ENCODE data around the gene RHBDD2. TPM values are rescaled to one million over a fixed set of nuclear protein-coding genes. Genes with fewer than 3 reads are reported as not detected.
"Not testable (repeated sequence)": the region's sequence is repeated elsewhere in the genome, so short reads cannot be mapped to it uniquely, and the experiment has no call there.

The RHBDD2 gene
- total RNA-seq, 6 experiments from 2014 or later = 24.4 to 56.1 (median 31.7) TPM

- Histone ChIP-seq H3K4me1 (peaks cover 0 to 13% (median 3%) of the 10 kb centered on the region in 4 donors), H3K36me3 (peaks cover 0 to 43% (median 16%) of the 10 kb centered on the region in 4 donors), H3K27ac (peak overlapping the region in 1 of 3 donors; percentile 93), H3K9me3 (no peaks in the 10 kb centered on the region), H3K27me3 (no peaks in the 10 kb centered on the region), H3K4me3 (no peak overlapping the region)
- 82% methylated on average over 4 of the region's 4 CpGs for WGBS (ENCODE audit: insufficient coverage, low coverage, low lambda C conversion rate, missing lambda C conversion rate)
- TF ChIP-seq CTCF (IDR thresholded peaks at IDR 0.05) = no peak
- TF ChIP-seq POLR2A (IDR thresholded peaks at IDR 0.05) = no peak
- no peak for ATAC-seq
- DNase-seq = no peak
- intact Hi-C loops (cut with DNase I) = no loop called here
These were observed 1.4 kb downstream of the RHBDD2 start for GRCh38 chr7:75880242-75880641.

GRCh38 chr7:75881436-75882095 lies 2.7 kb downstream of the RHBDD2 start:
- no peak for ATAC-seq
- WGBS (ENCODE audit: insufficient coverage, low coverage, low lambda C conversion rate, missing lambda C conversion rate) = 73% methylated on average over 20 of the region's 23 CpGs
- H3K9me3 ChIP-seq = no peaks in the 10 kb centered on the region
- H3K4me1 ChIP-seq = peaks cover 0 to 13% (median 3%) of the 10 kb centered on the region in 4 donors
- intact Hi-C loops (cut with DNase I) = no loop called here
- H3K27ac ChIP-seq = no peak overlapping the region
- H3K4me3 ChIP-seq = no peak overlapping the region
- peaks cover 0 to 54% (median 16%) of the 10 kb centered on the region in 4 donors for H3K36me3 ChIP-seq
- H3K27me3 ChIP-seq = no peaks in the 10 kb centered on the region
- DNase-seq = no peak
- no peak for TF ChIP-seq POLR2A (IDR thresholded peaks at IDR 0.05)
- no peak for TF ChIP-seq CTCF (IDR thresholded peaks at IDR 0.05)

- DNase-seq; intact Hi-C loops (cut with DNase I); H3K27me3 ChIP-seq; H3K9me3 ChIP-seq; H3K27ac ChIP-seq; ATAC-seq; H3K4me3 ChIP-seq: not testable (repeated sequence)
- WGBS (ENCODE audit: insufficient coverage, low coverage, low lambda C conversion rate, missing lambda C conversion rate) = 81% methylated on average over 6 of the region's 13 CpGs
- peaks cover 0 to 15% (median 3%) of the 10 kb centered on the region in 4 donors for H3K4me1 ChIP-seq
- peaks cover 0 to 61% (median 16%) of the 10 kb centered on the region in 4 donors for H3K36me3 ChIP-seq
These were observed 4.5 kb downstream of the RHBDD2 start for GRCh38 chr7:75883265-75883824.

GRCh38 chr7:75884476-75884875 lies 5.6 kb downstream of the RHBDD2 start:
- no peaks in the 10 kb centered on the region for H3K27me3 ChIP-seq
- intact Hi-C loops (cut with DNase I) = no loop called here
- no peak for TF ChIP-seq POLR2A (IDR thresholded peaks at IDR 0.05)
- no peak for TF ChIP-seq CTCF (IDR thresholded peaks at IDR 0.05)
- 95% methylated on average over 3 of the region's 5 CpGs for WGBS (ENCODE audit: insufficient coverage, low coverage, low lambda C conversion rate, missing lambda C conversion rate)
- no peak for DNase-seq
- no peak for ATAC-seq
- no peaks in the 10 kb centered on the region for H3K9me3 ChIP-seq
- H3K36me3 ChIP-seq = peaks cover 0 to 61% (median 16%) of the 10 kb centered on the region in 4 donors
- H3K4me1 ChIP-seq = peaks cover 0 to 14% (median 3%) of the 10 kb centered on the region in 4 donors
- no peak overlapping the region for H3K4me3 ChIP-seq
- H3K27ac ChIP-seq = no peak overlapping the region

GRCh38 chr7:75885036-75885435 lies 6.2 kb downstream of the RHBDD2 start:
- ATAC-seq = no peak

More at GRCh38 chr7:75885036-75885435, 6.2 kb downstream of the RHBDD2 start:
- Histone ChIP-seq H3K4me1 (peaks cover 0 to 12% (median 2%) of the 10 kb centered on the region in 4 donors), H3K4me3 (no peak overlapping the region), H3K9me3 (no peaks in the 10 kb centered on the region), H3K36me3 (peaks cover 0 to 61% (median 16%) of the 10 kb centered on the region in 4 donors), H3K27me3 (no peaks in the 10 kb centered on the region), H3K27ac (no peak overlapping the region)
- no peak for TF ChIP-seq POLR2A (IDR thresholded peaks at IDR 0.05)
- no peak for TF ChIP-seq CTCF (IDR thresholded peaks at IDR 0.05)
- DNase-seq = no peak
- intact Hi-C loops (cut with DNase I) = no loop called here
- WGBS (ENCODE audit: insufficient coverage, low coverage, low lambda C conversion rate, missing lambda C conversion rate) = 100% methylated on average over 2 of the region's 3 CpGs

All from right lobe of liver (tissue), 6 donors.